GM21423 (cell line): ENCODE data around the gene KIF21B.

Source experiments
- ATAC-seq: cut with Tn5 transposase; IDR thresholded peaks from one replicate; pipeline ENCODE4 v1.9.1; 2021; ENCODE audit warnings: mild to moderate bottlenecking, moderate library complexity; ENCODE audit not compliant: unreplicated experiment

The KIF21B gene

GRCh38 chr1:201000391-201000790 lies 23.1 kb downstream of the KIF21B start:
- ATAC-seq = no peak

- no peak for ATAC-seq
Observed at GRCh38 chr1:200999667-201000066, 23.8 kb downstream of the KIF21B start.

GRCh38 chr1:200998323-200998722 lies 25.2 kb downstream of the KIF21B start:
- no peak for ATAC-seq

- no peak for ATAC-seq
Observed at GRCh38 chr1:200992382-200993048, 31.0 kb downstream of the KIF21B start.

GRCh38 chr1:200991097-200991614 lies 32.4 kb downstream of the KIF21B start:
- no peak for ATAC-seq

GRCh38 chr1:200990114-200990513 lies 33.4 kb downstream of the KIF21B start:
- no peak for ATAC-seq

- ATAC-seq = no peak
Observed at GRCh38 chr1:200989337-200989736, 34.2 kb downstream of the KIF21B start.

- no peak for ATAC-seq
Observed at GRCh38 chr1:200988693-200989092, 34.8 kb downstream of the KIF21B start.

GRCh38 chr1:200985481-200985880 lies 38.0 kb downstream of the KIF21B start:
- ATAC-seq = no peak

- no peak for ATAC-seq
Observed at GRCh38 chr1:200983035-200983561, 40.4 kb downstream of the KIF21B start.

GRCh38 chr1:200982071-200982945 lies 41.2 kb downstream of the KIF21B start:
- ATAC-seq = no peak

- no peak for ATAC-seq
Observed at GRCh38 chr1:200981278-200981677, 42.2 kb downstream of the KIF21B start.

- no peak for ATAC-seq
Observed at GRCh38 chr1:200980873-200981272, 42.6 kb downstream of the KIF21B start.

- ATAC-seq = no peak
Observed at GRCh38 chr1:200980452-200980772, 43.1 kb downstream of the KIF21B start.

- ATAC-seq = no peak
Observed at GRCh38 chr1:200979574-200980451, 43.7 kb downstream of the KIF21B start.

GRCh38 chr1:200977071-200977754 lies 46.3 kb downstream of the KIF21B start:
- ATAC-seq = no peak

GRCh38 chr1:200976634-200977033 lies 46.9 kb downstream of the KIF21B start:
- ATAC-seq = no peak

GRCh38 chr1:200975458-200975857 lies 48.1 kb downstream of the KIF21B start:
- ATAC-seq = no peak

GRCh38 chr1:200974711-200975110 lies 48.8 kb downstream of the KIF21B start:
- no peak for ATAC-seq

- ATAC-seq = no peak
Observed at GRCh38 chr1:200973937-200974657, 49.4 kb downstream of the KIF21B start.
